ENCODE measurements around the gene CARD10. TPM values are rescaled to one million over a fixed set of nuclear protein-coding genes. Genes with fewer than 3 reads are reported as not detected.

The CARD10 gene
- total RNA-seq, 6 experiments from 2014 or later = 9.0 to 27.8 (median 14.2) TPM

DNA sequence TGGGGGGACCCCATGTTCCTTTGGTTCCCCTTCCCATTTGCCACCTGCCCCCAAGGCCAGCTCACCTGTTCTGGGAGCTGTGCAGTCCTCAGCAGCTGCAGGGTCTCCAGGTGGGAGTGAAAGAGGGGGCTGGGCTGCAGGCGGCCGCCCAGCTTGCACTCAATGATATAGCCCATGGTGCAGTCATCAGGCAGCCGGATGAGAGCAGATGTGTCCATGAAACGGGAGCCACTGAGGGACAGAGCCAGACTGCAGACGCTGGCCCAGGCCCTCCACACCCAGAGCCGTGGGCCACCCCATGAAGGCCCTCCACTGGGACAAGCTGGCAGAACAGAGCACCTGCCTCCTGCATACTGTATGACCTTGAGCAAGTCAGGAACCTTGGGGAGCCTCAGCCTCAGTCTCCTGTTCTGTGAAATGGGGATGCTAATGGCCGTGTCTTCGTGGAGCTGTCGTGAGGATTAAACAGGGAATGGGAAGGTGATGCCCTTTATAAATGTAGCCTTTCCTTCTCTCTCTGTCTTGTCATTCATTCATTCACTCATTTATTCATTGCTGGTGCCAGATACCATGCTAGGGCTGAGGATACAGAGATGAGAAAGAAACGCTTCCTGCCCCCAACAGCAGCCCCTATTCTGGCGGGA is 44.6 kb downstream of the CARD10 start:
- intact Hi-C loops (cut with DNase I) = no loop called here
- Histone ChIP-seq H3K27me3 (no peaks in the 10 kb centered on the region), H3K36me3 (no peaks in the 10 kb centered on the region), H3K4me1 (no peaks in the 10 kb centered on the region), H3K4me3 (no peak overlapping the region), H3K27ac (no peak overlapping the region), H3K9me3 (no peaks in the 10 kb centered on the region)
- TF ChIP-seq POLR2A (IDR thresholded peaks at IDR 0.05) = no peak
- TF ChIP-seq, protein P1, sequence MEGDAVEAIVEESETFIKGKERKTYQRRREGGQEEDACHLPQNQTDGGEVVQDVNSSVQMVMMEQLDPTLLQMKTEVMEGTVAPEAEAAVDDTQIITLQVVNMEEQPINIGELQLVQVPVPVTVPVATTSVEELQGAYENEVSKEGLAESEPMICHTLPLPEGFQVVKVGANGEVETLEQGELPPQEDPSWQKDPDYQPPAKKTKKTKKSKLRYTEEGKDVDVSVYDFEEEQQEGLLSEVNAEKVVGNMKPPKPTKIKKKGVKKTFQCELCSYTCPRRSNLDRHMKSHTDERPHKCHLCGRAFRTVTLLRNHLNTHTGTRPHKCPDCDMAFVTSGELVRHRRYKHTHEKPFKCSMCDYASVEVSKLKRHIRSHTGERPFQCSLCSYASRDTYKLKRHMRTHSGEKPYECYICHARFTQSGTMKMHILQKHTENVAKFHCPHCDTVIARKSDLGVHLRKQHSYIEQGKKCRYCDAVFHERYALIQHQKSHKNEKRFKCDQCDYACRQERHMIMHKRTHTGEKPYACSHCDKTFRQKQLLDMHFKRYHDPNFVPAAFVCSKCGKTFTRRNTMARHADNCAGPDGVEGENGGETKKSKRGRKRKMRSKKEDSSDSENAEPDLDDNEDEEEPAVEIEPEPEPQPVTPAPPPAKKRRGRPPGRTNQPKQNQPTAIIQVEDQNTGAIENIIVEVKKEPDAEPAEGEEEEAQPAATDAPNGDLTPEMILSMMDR (IDR thresholded peaks at IDR 0.05) = no peak
- no peak for DNase-seq
- ATAC-seq = no peak
- WGBS (ENCODE audit: insufficient coverage, low coverage, low lambda C conversion rate, missing lambda C conversion rate) = 87% methylated on average over 5 of the region's 11 CpGs

DNA sequence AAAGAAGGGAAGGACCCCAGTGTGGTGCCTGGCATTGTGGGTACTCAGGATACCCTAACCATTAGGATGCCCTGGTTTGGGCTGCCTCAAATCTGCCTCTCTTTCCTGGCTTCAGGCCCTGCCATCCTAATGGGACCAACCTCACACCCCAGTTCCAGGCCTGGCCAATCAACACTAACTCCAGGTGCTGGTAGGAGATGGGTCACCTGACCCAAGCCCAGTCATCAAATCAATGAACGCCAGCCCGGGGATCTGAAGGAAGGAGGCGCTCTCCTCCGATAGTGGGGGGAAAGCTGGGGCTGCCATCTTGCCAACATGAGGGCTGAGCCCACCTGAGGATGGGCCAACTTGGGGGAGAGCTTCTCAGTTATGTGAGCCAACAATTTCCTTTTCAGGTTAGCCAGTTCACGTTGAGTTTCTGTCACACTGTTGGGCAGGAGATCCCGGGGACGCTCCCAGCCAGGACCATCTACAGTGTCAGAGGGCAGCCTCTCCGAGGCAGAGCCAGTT is 45.7 kb downstream of the CARD10 start:
- H3K27ac ChIP-seq = no peak overlapping the region
- TF ChIP-seq, protein P1 (IDR thresholded peaks at IDR 0.05) = no peak
- WGBS (ENCODE audit: insufficient coverage, low coverage, low lambda C conversion rate, missing lambda C conversion rate) = no CpG with 5 or more reads among the region's 8 CpGs
- no peak overlapping the region for H3K4me3 ChIP-seq
- H3K27me3 ChIP-seq = no peaks in the 10 kb centered on the region
- no peaks in the 10 kb centered on the region for H3K36me3 ChIP-seq
- no peaks in the 10 kb centered on the region for H3K4me1 ChIP-seq
- no peaks in the 10 kb centered on the region for H3K9me3 ChIP-seq
- intact Hi-C loops (cut with DNase I) = no loop called here
- DNase-seq = no peak
- ATAC-seq = no peak

DNA sequence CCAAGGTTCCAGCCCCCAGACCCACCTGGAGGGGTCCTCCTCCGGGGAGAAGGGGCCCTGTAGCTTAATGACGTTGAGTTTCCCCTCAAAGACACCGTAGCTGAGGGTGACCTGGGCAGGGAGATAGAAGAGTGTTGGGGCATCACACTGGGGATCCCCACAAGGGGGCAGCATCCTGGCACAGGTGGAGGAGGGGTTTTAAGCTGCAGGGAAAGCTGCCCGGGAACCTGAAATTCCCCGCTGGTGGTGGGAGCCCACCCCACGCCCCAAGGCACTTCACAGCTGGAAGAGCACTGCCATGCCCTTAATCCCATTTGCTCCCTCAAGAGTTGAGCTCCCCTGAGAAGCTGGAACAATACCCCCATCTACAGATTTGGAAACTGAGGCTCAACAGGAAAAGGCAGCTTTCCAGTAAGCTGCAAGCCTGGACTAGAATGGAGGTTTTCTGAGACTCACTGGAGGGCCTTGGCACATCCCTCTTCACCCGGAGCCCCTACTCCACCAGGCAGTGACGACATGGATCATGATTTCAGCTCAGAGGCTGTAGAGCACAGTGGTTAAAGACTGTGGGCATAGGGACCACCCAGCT is 46.7 kb downstream of the CARD10 start:
- intact Hi-C loops (cut with DNase I) = no loop called here
- TF ChIP-seq, protein P1 (IDR thresholded peaks at IDR 0.05) = peak; percentile 43 to 65 (median 52)
- TF ChIP-seq POLR2A (IDR thresholded peaks at IDR 0.05) = no peak
- peak; percentile 59 to 76 (median 65) for ATAC-seq
- Histone ChIP-seq H3K27ac (no peak overlapping the region), H3K4me3 (no peak overlapping the region), H3K9me3 (no peaks in the 10 kb centered on the region), H3K36me3 (no peaks in the 10 kb centered on the region), H3K4me1 (no peaks in the 10 kb centered on the region), H3K27me3 (no peaks in the 10 kb centered on the region)
- DNase-seq = no peak
- WGBS (ENCODE audit: insufficient coverage, low coverage, low lambda C conversion rate, missing lambda C conversion rate) = 0% methylated on average over 3 of the region's 8 CpGs

DNA sequence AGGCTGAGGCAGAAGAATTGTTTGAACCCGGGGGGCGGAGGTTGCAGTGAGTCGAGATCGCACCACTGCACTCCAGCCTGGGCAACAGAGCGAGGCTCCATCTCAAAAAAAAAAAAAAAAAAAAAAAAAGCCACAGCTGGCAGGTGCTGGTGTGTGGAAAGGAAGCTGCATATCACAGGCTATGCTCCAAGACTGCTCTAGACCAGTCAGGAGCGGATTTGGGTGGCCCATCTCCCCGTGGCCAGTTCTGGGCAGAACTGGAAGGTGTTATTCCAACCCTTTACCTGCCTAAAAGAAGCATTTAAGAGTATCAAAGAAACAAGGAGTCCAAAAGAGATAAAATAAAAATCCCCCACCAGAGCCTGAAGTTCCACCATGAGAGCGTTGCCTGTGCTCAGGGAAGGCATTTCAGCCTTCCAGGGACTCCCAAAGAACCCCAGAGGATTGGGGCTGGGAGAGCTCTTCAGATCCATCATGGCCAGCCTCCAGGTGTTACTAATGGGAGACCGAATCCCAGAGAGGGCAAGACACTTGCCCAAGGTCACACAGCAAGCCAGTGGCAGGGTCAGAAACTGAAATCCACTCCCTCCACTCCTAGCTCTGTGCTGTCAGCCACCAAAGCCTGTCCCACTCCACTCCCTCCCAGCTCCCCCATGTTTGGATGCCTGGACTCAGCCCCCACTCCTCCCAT is 47.3 kb downstream of the CARD10 start:
- Histone ChIP-seq H3K4me3 (no peak overlapping the region), H3K27ac (no peak overlapping the region), H3K4me1 (no peaks in the 10 kb centered on the region), H3K36me3 (no peaks in the 10 kb centered on the region), H3K27me3 (no peaks in the 10 kb centered on the region), H3K9me3 (no peaks in the 10 kb centered on the region)
- TF ChIP-seq, protein P1 (IDR thresholded peaks at IDR 0.05) = no peak
- no peak for TF ChIP-seq POLR2A (IDR thresholded peaks at IDR 0.05)
- DNase-seq = no peak
- intact Hi-C loops (cut with DNase I) = no loop called here
- ATAC-seq = no peak
- 83% methylated on average over 1 of the region's 9 CpGs for WGBS (ENCODE audit: insufficient coverage, low coverage, low lambda C conversion rate, missing lambda C conversion rate)
